ENCODE measurements around the gene BOK. TPM values are rescaled to one million over a fixed set of nuclear protein-coding genes. Genes with fewer than 3 reads are reported as not detected.

The BOK gene
- total RNA-seq, 1 donor from 2014 or later = 110 TPM

GRCh38 chr2:241575624-241576292, 17.2 kb downstream of the BOK start:
- peaks cover 8% of the 10 kb centered on the region for H3K4me1 Mint-ChIP-seq (ENCODE audit: unreplicated experiment)
- H3K9me3 Mint-ChIP-seq (ENCODE audit: unreplicated experiment) = no peaks in the 10 kb centered on the region
- no peak overlapping the region for H3K27ac Mint-ChIP-seq (ENCODE audit: unreplicated experiment)
- TF ChIP-seq, protein P1, sequence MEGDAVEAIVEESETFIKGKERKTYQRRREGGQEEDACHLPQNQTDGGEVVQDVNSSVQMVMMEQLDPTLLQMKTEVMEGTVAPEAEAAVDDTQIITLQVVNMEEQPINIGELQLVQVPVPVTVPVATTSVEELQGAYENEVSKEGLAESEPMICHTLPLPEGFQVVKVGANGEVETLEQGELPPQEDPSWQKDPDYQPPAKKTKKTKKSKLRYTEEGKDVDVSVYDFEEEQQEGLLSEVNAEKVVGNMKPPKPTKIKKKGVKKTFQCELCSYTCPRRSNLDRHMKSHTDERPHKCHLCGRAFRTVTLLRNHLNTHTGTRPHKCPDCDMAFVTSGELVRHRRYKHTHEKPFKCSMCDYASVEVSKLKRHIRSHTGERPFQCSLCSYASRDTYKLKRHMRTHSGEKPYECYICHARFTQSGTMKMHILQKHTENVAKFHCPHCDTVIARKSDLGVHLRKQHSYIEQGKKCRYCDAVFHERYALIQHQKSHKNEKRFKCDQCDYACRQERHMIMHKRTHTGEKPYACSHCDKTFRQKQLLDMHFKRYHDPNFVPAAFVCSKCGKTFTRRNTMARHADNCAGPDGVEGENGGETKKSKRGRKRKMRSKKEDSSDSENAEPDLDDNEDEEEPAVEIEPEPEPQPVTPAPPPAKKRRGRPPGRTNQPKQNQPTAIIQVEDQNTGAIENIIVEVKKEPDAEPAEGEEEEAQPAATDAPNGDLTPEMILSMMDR (IDR thresholded peaks at IDR 0.05; ENCODE audit: unreplicated experiment) = no peak
- H3K4me3 Mint-ChIP-seq (ENCODE audit: unreplicated experiment) = no peak overlapping the region
- peaks cover 22% of the 10 kb centered on the region for H3K36me3 Mint-ChIP-seq (ENCODE audit: low read depth, unreplicated experiment)
- DNase-seq (ENCODE audit: low spot score) = no peak
- H3K27me3 Mint-ChIP-seq (ENCODE audit: unreplicated experiment) = peaks cover 4% of the 10 kb centered on the region

GRCh38 chr2:241576293-241576654, 17.7 kb downstream of the BOK start:
- Mint-ChIP-seq H3K36me3 (ENCODE audit: low read depth, unreplicated experiment) (peaks cover 21% of the 10 kb centered on the region), H3K4me1 (ENCODE audit: unreplicated experiment) (peaks cover 8% of the 10 kb centered on the region), H3K9me3 (ENCODE audit: unreplicated experiment) (no peaks in the 10 kb centered on the region), H3K27me3 (ENCODE audit: unreplicated experiment) (peaks cover 4% of the 10 kb centered on the region), H3K27ac (ENCODE audit: unreplicated experiment) (no peak overlapping the region), H3K4me3 (ENCODE audit: unreplicated experiment) (no peak overlapping the region)
- TF ChIP-seq, protein P1 (IDR thresholded peaks at IDR 0.05; ENCODE audit: unreplicated experiment) = no peak
- no peak for DNase-seq (ENCODE audit: low spot score)

- TF ChIP-seq, protein P1 (IDR thresholded peaks at IDR 0.05; ENCODE audit: unreplicated experiment) = no peak
- Mint-ChIP-seq H3K4me1 (ENCODE audit: unreplicated experiment) (peaks cover 8% of the 10 kb centered on the region), H3K36me3 (ENCODE audit: low read depth, unreplicated experiment) (peaks cover 24% of the 10 kb centered on the region), H3K4me3 (ENCODE audit: unreplicated experiment) (no peak overlapping the region), H3K9me3 (ENCODE audit: unreplicated experiment) (no peaks in the 10 kb centered on the region), H3K27ac (ENCODE audit: unreplicated experiment) (no peak overlapping the region), H3K27me3 (ENCODE audit: unreplicated experiment) (peaks cover 3% of the 10 kb centered on the region)
- DNase-seq (ENCODE audit: low spot score) = no peak
These were observed 19.0 kb downstream of the BOK start for GRCh38 chr2:241577413-241578122.

- no peaks in the 10 kb centered on the region for H3K27me3 Mint-ChIP-seq (ENCODE audit: unreplicated experiment)
- TF ChIP-seq, protein P1 (IDR thresholded peaks at IDR 0.05; ENCODE audit: unreplicated experiment) = no peak
- no peak overlapping the region for H3K4me3 Mint-ChIP-seq (ENCODE audit: unreplicated experiment)
- no peaks in the 10 kb centered on the region for H3K9me3 Mint-ChIP-seq (ENCODE audit: unreplicated experiment)
- peaks cover 8% of the 10 kb centered on the region for H3K4me1 Mint-ChIP-seq (ENCODE audit: unreplicated experiment)
- H3K36me3 Mint-ChIP-seq (ENCODE audit: low read depth, unreplicated experiment) = peaks cover 37% of the 10 kb centered on the region
- H3K27ac Mint-ChIP-seq (ENCODE audit: unreplicated experiment) = no peak overlapping the region
- DNase-seq (ENCODE audit: low spot score) = no peak
These were observed 20.7 kb downstream of the BOK start for GRCh38 chr2:241579281-241579680.

DNA sequence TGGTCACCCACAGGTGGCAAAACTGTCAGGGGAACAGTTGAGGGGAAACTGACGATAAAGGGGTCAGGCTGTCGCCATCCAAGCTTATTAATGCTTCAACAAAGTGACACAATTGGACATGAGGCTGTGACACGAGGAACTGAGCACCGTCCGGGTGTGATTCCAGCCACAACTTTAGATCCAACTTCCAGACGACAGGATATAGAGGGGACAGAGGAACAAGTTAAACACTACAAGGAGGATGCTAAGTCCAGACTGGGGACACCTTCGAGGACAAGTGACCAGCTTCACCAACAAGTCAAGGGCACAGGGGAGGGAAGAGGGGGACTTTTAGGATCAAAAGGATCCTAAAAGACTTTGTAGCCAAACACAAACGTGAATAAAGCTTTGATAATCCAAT, 23.8 kb downstream of the BOK start:
- H3K36me3 Mint-ChIP-seq (ENCODE audit: low read depth, unreplicated experiment) = peaks cover 64% of the 10 kb centered on the region
- no peak for DNase-seq (ENCODE audit: low spot score)
- TF ChIP-seq, protein P1 (IDR thresholded peaks at IDR 0.05; ENCODE audit: unreplicated experiment) = no peak
- H3K9me3 Mint-ChIP-seq (ENCODE audit: unreplicated experiment) = peaks cover 15% of the 10 kb centered on the region
- no peak overlapping the region for H3K27ac Mint-ChIP-seq (ENCODE audit: unreplicated experiment)
- H3K27me3 Mint-ChIP-seq (ENCODE audit: unreplicated experiment) = peaks cover 2% of the 10 kb centered on the region
- peaks cover 5% of the 10 kb centered on the region for H3K4me1 Mint-ChIP-seq (ENCODE audit: unreplicated experiment)
- peak overlapping the region; percentile 76 for H3K4me3 Mint-ChIP-seq (ENCODE audit: unreplicated experiment)

Data from endothelial cell (in vitro differentiated cells).